NOMO-1 treated with DMSO at 0.1 percent for 48 hours (cell line): ENCODE results near the gene UBASH3B.
A peak's percentile ranks its signal among the peaks of the same experiment; 100 is the strongest.

Experiments used
- DNase-seq: peaks from one replicate; lab custom pipeline; 2025; ENCODE audit not compliant: unreplicated experiment; lab: John Stamatoyannopoulos, UW

UBASH3B gene

GRCh38 chr11:122673701-122674100, 18.2 kb downstream of the UBASH3B start:
- peak; percentile 40 for DNase-seq

GRCh38 chr11:122676638-122677037, 21.1 kb downstream of the UBASH3B start:
- no peak for DNase-seq

- DNase-seq = no peak
Observed at GRCh38 chr11:122677256-122677655, 21.7 kb downstream of the UBASH3B start.

GRCh38 chr11:122678406-122678805, 22.9 kb downstream of the UBASH3B start:
- no peak for DNase-seq

GRCh38 chr11:122679466-122679865, 23.9 kb downstream of the UBASH3B start:
- DNase-seq = no peak

- no peak for DNase-seq
Observed at GRCh38 chr11:122681070-122681469, 25.5 kb downstream of the UBASH3B start.

GRCh38 chr11:122681735-122682134, 26.2 kb downstream of the UBASH3B start:
- no peak for DNase-seq

- DNase-seq = no peak
Observed at GRCh38 chr11:122682464-122682863, 26.9 kb downstream of the UBASH3B start.

- no peak for DNase-seq
Observed at GRCh38 chr11:122685041-122685440, 29.5 kb downstream of the UBASH3B start.

GRCh38 chr11:122686111-122686510, 30.6 kb downstream of the UBASH3B start:
- DNase-seq = no peak

GRCh38 chr11:122690384-122690783, 34.9 kb downstream of the UBASH3B start:
- DNase-seq = no peak

- peak; percentile 78 for DNase-seq
Observed at GRCh38 chr11:122690801-122691548, 35.5 kb downstream of the UBASH3B start.

GRCh38 chr11:122691549-122692150, 36.1 kb downstream of the UBASH3B start:
- no peak for DNase-seq

GRCh38 chr11:122692444-122692843, 36.9 kb downstream of the UBASH3B start:
- no peak for DNase-seq

- no peak for DNase-seq
Observed at GRCh38 chr11:122695076-122695615, 39.6 kb downstream of the UBASH3B start.

GRCh38 chr11:122696662-122697061, 41.1 kb downstream of the UBASH3B start:
- DNase-seq = peak; percentile 16

GRCh38 chr11:122697636-122698167, 42.2 kb downstream of the UBASH3B start:
- DNase-seq = peak; percentile 100

- DNase-seq = no peak
Observed at GRCh38 chr11:122698392-122698791, 42.9 kb downstream of the UBASH3B start.

GRCh38 chr11:122700666-122701065, 45.1 kb downstream of the UBASH3B start:
- DNase-seq = no peak

GRCh38 chr11:122701143-122701542, 45.6 kb downstream of the UBASH3B start:
- no peak for DNase-seq

GRCh38 chr11:122703541-122704272, 48.2 kb downstream of the UBASH3B start:
- DNase-seq = no peak
